H7 (cell line): Measurements from ENCODE around the gene SMPD4. TPM values are rescaled to one million over a fixed set of nuclear protein-coding genes. Genes with fewer than 3 reads are reported as not detected.
"Not testable (repeated sequence)": the region's sequence is repeated elsewhere in the genome, so short reads cannot be mapped to it uniquely, and the experiment has no call there.

Source experiments
- DNase-seq: peaks from one replicate; pipeline ENCODE4 v3.0.0; 2012
- H3K27me3 ChIP-seq: 2 replicates; pipeline ENCODE4 v1.6.0; 2011; ENCODE audit warnings: mild to moderate bottlenecking, low read length; ENCODE audit not compliant: control insufficient read depth, insufficient read depth
- H3K36me3 ChIP-seq: replicated peaks from 2 replicates; pipeline ENCODE4 v1.5.1; 2011; ENCODE audit warnings: low read length; ENCODE audit not compliant: control insufficient read depth, insufficient read depth
- H3K4me3 ChIP-seq: 2 replicates; pipeline ENCODE4 v1.5.1; 2011; ENCODE audit warnings: low read depth, mild to moderate bottlenecking, control low read depth, low read length, moderate library complexity; ENCODE audit not compliant: insufficient read depth
- total RNA-seq: library from RNA; depleted of rRNA; stranded (reverse); fragments of >200 nt; shearing (Covaris generic); gene quantifications from 2 replicates; pipeline ENCODE4 v1.2.3, GENCODE V29; 2014

The SMPD4 gene
- total RNA-seq, 1 experiment from 2014 or later, result 68.8 TPM

- H3K27me3 ChIP-seq, H3K36me3 ChIP-seq, DNase-seq, H3K4me3 ChIP-seq: not testable (repeated sequence)
Measured at GRCh38 chr2:130142396-130143265, 38.8 kb downstream of the SMPD4 start.

- not testable (repeated sequence) for H3K27me3 ChIP-seq, H3K4me3 ChIP-seq, DNase-seq, H3K36me3 ChIP-seq
Measured at GRCh38 chr2:130141645-130142370, 39.6 kb downstream of the SMPD4 start.

DNA sequence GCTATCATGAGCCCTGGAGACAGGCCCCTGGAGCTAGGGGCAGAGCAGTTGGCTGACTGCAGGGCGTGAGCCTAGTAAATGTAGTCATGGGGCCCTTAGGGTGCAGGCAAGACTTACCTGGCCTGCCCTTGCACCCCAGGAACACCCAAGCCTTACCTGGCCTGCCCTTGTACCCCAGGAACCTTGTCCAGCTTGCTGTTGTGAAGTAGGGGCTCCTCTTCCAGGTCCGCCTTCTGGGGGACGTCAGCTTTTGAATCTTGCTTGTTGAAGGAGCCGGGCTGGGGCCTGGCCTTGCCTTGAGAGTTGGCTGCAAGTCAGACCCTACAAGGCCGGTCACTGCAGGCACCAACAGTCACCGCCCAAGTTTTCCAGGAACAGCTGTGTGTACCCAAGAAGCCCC lies 40.4 kb downstream of the SMPD4 start:
- not testable (repeated sequence) for H3K27me3 ChIP-seq, DNase-seq, H3K36me3 ChIP-seq, H3K4me3 ChIP-seq

DNA sequence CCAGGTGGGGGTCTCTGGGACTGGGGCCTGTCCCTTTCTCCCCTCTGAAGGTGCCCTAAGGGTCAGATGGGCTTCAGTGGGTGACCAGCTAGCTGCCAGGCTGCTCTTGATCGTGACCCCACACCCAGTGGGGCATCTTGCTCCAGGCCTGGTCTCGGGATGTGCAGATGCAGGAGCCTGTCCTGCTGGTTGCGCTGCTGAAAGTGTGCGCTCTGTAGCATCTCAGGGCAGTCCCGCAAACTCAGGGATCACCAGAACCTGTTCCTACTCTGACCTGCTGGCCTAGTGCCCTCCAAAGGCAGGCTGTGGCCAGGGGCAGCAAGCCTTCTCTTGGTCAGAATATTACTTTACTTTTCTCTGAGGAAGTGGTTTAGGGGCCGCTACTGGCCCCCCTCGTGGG lies 40.9 kb downstream of the SMPD4 start:
- not testable (repeated sequence) for DNase-seq, H3K4me3 ChIP-seq, H3K27me3 ChIP-seq, H3K36me3 ChIP-seq

GRCh38 chr2:130139331-130140280 lies 41.8 kb downstream of the SMPD4 start:
- DNase-seq, H3K36me3 ChIP-seq, H3K4me3 ChIP-seq, H3K27me3 ChIP-seq: not testable (repeated sequence)

DNA sequence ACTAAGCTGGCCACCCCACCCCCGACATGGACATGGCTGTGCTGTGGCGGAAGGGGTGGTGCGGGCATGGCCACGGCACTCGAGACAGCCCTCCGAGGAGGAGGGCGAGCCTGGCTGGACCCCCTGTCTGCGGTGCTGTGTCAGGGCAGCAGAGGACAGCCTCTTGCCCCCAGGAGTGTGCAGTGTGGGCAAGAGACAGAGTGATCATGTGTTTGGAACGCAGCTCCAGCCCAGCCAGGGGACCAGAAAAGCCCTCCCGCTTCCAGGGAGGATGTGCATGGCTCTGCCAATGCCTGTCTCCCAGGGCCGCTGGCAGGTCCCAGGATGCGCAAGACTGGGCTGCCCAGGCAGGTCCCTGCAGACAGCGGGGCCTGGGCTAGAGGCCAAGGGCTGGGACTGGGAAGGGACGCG lies 42.6 kb downstream of the SMPD4 start:
- H3K27me3 ChIP-seq, H3K36me3 ChIP-seq, DNase-seq: not testable (repeated sequence)

DNA sequence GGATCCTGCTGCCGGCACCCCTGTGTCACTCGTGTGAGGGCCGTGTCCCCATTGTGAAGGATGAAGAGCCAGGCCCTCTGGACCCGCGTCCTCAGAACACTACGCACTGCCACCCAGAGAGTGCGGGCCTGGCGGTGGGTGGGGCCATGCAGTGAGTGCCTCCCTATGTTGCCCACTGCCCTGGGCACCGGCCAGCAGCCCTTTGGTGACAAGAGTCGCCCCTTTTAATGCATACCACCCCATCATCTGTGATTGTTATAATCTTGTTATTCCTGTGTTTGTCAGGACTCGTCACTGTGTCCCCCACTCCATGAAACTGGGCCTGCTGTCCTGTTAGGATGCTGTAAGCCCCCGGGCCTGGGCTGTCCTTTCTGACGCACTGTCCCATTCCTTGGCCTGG lies 43.1 kb downstream of the SMPD4 start:
- DNase-seq, H3K27me3 ChIP-seq, H3K36me3 ChIP-seq, H3K4me3 ChIP-seq: not testable (repeated sequence)

More for the DNA sequence above, 42.6 kb downstream of the SMPD4 start:
- not testable (repeated sequence) for H3K4me3 ChIP-seq

DNA sequence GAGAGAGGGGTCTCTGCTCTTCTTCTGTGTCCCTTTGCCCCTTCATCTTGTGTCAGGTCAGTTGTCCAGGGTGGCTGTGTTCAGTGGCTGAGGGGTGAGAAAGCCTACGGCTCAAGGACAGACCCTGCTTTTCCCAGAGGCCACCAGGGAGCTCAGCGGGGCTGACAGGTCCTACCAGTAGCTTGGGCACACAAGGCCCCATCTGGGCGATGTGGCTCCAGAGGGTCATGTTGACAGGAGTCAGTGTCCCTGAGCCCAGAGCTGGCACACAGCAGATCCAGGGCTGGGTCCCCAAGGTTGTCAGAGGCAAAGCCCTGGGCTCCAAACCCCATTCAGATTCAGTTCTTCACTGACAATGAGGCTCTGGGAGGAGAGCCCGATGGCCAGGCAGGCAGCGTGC lies 44.3 kb downstream of the SMPD4 start:
- not testable (repeated sequence) for DNase-seq, H3K27me3 ChIP-seq

DNA sequence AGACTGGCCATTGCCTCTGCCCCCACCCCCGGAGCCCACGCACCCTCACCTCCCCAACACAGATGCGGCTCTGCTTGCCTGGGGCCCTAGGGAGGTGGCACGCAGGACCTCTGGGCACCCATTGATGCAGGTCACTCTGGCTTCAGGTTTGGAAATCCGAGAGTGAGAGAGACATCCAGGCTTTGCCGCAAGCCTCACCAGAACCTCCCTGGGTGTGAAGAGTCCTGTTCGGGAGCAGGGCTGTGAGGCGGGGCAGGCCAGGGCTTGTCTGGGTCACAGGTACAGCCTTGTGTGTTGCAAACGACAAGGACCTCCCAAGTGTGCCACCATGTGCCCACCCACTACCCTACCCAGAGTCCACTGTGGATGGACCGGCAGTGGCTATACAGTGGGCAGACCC lies 44.9 kb downstream of the SMPD4 start:
- not testable (repeated sequence) for H3K4me3 ChIP-seq, H3K27me3 ChIP-seq, H3K36me3 ChIP-seq, DNase-seq

More for the DNA sequence above, 44.3 kb downstream of the SMPD4 start:
- H3K36me3 ChIP-seq, H3K4me3 ChIP-seq: not testable (repeated sequence)

DNA sequence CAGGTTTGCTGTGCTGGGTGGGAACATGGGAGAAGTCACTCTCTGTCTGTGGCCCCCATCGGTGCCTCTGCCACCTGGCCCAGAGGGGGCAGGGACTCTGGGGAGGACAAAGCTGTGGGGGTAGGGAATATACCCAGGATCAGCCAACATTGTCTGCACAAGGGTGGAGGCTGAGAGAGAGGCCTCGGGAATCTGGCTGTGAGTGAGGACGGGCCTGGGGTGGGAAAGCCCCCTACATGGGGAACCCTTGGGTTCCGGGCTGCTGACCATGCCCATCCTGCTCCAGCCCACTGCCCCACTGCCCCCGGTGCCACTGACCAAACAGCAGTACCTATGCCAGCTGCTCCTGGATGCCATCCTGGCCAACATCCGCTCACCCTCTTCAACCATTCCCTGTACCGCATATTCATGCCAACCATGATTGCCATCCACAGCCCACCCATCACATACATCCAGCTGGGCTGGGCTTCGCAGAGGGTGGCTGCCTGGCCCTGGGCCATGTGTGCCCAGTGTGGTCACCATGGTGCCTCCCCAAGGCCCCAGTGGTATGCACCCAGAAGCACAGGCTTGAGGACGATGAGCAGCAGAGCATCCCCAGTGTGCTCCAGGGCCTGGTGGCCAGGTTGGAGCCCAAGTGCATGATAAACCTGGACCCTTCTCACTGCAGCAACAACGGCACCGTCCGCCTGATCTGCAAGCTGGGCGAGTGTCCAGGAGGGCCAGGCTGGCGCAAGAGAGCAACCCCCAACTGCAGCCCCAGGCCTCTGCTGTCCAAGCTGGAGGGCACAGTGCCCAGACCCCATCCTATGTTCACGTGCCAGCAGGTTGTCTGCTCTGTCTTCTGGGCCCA lies 45.5 kb downstream of the SMPD4 start:
- Histone ChIP-seq H3K27me3 (no peaks in the 10 kb centered on the region), H3K36me3 (no peaks in the 10 kb centered on the region), H3K4me3 (no peak overlapping the region)
- no peak for DNase-seq

DNA sequence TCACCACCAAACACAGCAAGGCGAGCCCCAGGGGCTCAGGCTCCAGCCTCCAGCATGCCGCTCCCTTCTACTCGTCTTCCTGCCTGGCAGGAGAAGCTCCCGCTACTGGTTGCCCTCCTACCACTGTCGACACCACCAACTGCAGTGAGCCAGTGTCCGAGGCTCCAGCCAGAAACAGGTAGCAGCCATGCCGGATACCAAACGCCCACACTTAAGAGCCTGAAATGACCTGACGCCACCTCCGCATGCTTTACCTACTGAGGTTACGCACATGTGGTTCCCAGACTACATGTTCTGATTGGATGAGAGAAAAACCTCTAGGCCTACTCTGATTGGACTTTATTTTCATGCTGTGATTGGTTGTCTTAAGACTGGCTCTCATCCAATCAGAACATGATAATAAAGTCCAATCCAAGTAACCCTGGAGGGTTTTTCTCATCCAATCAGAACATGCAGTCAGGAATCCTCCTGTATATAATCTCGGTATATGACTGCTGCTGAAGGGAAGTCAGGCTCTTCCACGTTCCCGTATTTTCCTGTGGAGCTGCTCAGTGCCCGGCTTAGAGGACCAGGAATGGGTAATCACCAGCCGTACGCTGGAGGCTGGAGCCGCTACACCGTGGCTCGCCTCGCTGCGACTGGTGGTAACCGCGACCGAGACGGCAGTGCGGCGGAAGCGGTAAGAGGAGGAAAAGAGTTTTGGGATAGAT lies 52.1 kb downstream of the SMPD4 start, which contains the start of gene POTEF:
Gene POTEF, minus strand, starts transcription at position 103 of the 710 bp plus-strand sequence. CDS start 8,707 bp downstream, outside the sequence.
- H3K27me3 ChIP-seq, H3K36me3 ChIP-seq, DNase-seq: not testable (repeated sequence)
- H3K4me3 ChIP-seq, result peak within 1 kb of the TSS; percentile 44

DNA sequence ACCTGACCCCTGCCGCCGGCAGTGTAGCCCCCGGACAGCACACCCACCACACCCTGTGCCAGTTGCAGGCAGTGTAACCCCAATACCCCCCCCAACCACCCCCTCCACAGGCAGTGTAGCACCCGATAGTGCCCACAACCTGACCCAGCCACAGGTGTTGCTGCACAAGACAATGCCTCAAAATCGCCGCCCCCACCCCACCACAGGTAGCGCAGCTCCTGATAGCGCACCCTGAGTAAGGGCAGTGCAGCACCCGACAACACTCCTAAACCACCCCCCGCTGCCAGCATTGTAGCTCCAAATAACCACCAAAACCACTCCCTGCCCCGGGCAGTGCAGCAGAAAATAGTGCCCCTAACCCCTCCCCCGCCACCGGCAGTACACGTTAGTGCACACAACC lies 52.9 kb downstream of the SMPD4 start:
- H3K4me3 ChIP-seq, DNase-seq, H3K27me3 ChIP-seq, H3K36me3 ChIP-seq: not testable (repeated sequence)

- H3K27me3 ChIP-seq, H3K4me3 ChIP-seq, H3K36me3 ChIP-seq, DNase-seq: not testable (repeated sequence)
Measured at GRCh38 chr2:130127726-130128125, 53.7 kb downstream of the SMPD4 start.
